ENCODE measurements around the gene CC2D2A. TPM values are rescaled to one million over a fixed set of nuclear protein-coding genes. Genes with fewer than 3 reads are reported as not detected.

CC2D2A gene
- total RNA-seq, 1 experiment from 2014 or later, result 13.0 TPM

DNA sequence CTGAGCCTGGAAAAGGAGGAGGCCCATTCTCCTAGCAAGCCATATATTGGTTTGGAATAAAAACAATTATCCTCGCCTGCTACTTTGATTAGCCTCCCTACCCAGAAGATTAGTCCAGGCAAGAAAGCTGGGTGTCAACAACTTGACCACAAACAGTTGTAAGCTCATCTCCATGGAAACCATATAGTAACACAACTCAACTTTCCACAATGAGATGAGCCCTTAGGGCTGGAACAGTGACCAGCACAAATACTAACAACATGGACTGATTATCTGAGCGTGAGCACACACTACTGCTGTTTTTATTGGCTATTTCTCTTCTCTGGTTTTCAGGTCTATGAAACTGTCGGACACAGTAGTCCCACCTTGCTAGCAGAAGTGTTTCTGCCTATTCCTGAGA, 80.8 kb downstream of the CC2D2A start:
- Histone ChIP-seq H3K4me1 (ENCODE audit: control insufficient read depth in 1 of 2, insufficient read depth in 2 of 2, low read length in 2 of 2) (no peaks in the 10 kb centered on the region), H3K79me2 (ENCODE audit: insufficient read depth, low read length) (no peaks in the 10 kb centered on the region), H2AFZ (ENCODE audit: low read depth, low read length, poor library complexity, severe bottlenecking) (no peak overlapping the region), H3K9me3 (ENCODE audit: control insufficient read depth in 1 of 2, insufficient read depth in 1 of 2, low read depth in 1 of 2, low read length in 2 of 2) (no peaks in the 10 kb centered on the region), H3K9ac (ENCODE audit: low read length) (no peak overlapping the region), H3K36me3 (ENCODE audit: control insufficient read depth in 1 of 2, insufficient read depth in 2 of 2, low read length in 2 of 2) (no peaks in the 10 kb centered on the region), H4K20me1 (ENCODE audit: insufficient read depth) (no peaks in the 10 kb centered on the region), H3K27me3 (ENCODE audit: insufficient read depth, low read length) (no peaks in the 10 kb centered on the region), H3K4me3 (replicated peaks in 1 of 2; ENCODE audit: low read depth in 1 of 2, low read length in 2 of 2) (no peak overlapping the region), H3K4me2 (ENCODE audit: low read length) (no peak overlapping the region), H3K27ac (ENCODE audit: low read depth, low read length) (no peak overlapping the region), H3K9me2 (ENCODE audit: insufficient read depth) (no peaks in the 10 kb centered on the region)
- no TSS peak for BruUV-seq (replicated peaks)
- ChIA-PET POLR2A (no interaction called here), RAD21 (ENCODE audit: low non-redundant PET in 1 of 2, low total read pairs in 2 of 2, uncharacterized antibody in 2 of 2, unreplicated experiment in 2 of 2) (no interaction called here), CTCF (no interaction called here)
- intact Hi-C loops (cut with micrococcal nuclease), result no loop called here
- no peak for DNase-seq (ENCODE audit: low read depth, low spot score)
- no peak for ATAC-seq
- no peak for TF ChIP-seq CBX3 (IDR thresholded peaks at IDR 0.05; ENCODE audit: low read depth)
- TF ChIP-seq POLR2AphosphoS5 (IDR thresholded peaks at IDR 0.05; ENCODE audit: low read depth, low read length), result no peak
- TF ChIP-seq YY1 (IDR thresholded peaks at IDR 0.05; ENCODE audit: extremely low read depth, insufficient replicate concordance, low read depth, low read length), result no peak
- TF ChIP-seq RAD21 (IDR thresholded peaks at IDR 0.05; ENCODE audit: low read depth), result no peak
- no peak for TF ChIP-seq SRF (IDR thresholded peaks at IDR 0.05; ENCODE audit: low read depth)
- TF ChIP-seq, protein P1, sequence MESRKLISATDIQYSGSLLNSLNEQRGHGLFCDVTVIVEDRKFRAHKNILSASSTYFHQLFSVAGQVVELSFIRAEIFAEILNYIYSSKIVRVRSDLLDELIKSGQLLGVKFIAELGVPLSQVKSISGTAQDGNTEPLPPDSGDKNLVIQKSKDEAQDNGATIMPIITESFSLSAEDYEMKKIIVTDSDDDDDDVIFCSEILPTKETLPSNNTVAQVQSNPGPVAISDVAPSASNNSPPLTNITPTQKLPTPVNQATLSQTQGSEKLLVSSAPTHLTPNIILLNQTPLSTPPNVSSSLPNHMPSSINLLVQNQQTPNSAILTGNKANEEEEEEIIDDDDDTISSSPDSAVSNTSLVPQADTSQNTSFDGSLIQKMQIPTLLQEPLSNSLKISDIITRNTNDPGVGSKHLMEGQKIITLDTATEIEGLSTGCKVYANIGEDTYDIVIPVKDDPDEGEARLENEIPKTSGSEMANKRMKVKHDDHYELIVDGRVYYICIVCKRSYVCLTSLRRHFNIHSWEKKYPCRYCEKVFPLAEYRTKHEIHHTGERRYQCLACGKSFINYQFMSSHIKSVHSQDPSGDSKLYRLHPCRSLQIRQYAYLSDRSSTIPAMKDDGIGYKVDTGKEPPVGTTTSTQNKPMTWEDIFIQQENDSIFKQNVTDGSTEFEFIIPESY (IDR thresholded peaks at IDR 0.05; ENCODE audit: extremely low read depth, insufficient replicate concordance, low read length), result no peak
- TF ChIP-seq TCF7L2 (IDR thresholded peaks at IDR 0.05; ENCODE audit: borderline replicate concordance, extremely low read depth, insufficient read depth, insufficient read length), result no peak
- TF ChIP-seq REST (IDR thresholded peaks at IDR 0.05; ENCODE audit: low read depth), result no peak
- TF ChIP-seq FOSL1 (IDR thresholded peaks at IDR 0.05; ENCODE audit: low read depth), result no peak
- TF ChIP-seq SP1 (IDR thresholded peaks at IDR 0.05; ENCODE audit: low read depth), result no peak
- no peak for TF ChIP-seq ZFX (IDR thresholded peaks at IDR 0.05)
- no peak for TF ChIP-seq ATF3 (IDR thresholded peaks at IDR 0.05)
- TF ChIP-seq SIN3A (IDR thresholded peaks at IDR 0.05; ENCODE audit: low read depth), result no peak
- no peak for TF ChIP-seq ELF1 (IDR thresholded peaks at IDR 0.05; ENCODE audit: borderline replicate concordance, low read depth)
- TF ChIP-seq EGR1 (IDR thresholded peaks at IDR 0.05; ENCODE audit: low read depth), result no peak
